K562 (cell line): ENCODE data around the gene ATL3. TPM values are rescaled to one million over a fixed set of nuclear protein-coding genes. Genes with fewer than 3 reads are reported as not detected.

Source experiments
- ATAC-seq: fragments of 200-7000 bp; cut with Tn5 transposase; 3 replicates; pipeline ENCODE4 v1.9.1; 2020; ENCODE audit warnings: moderate library complexity
- BruUV-seq: library from RNA; stranded (reverse); fragments of 400-500 nt; replicated peaks from 2 replicates; lab custom pipeline; 2021; lab: Mats Ljungman, UMichigan
- CTCF ChIA-PET: fragments of 300-600 bp; formaldehyde crosslinking; extraction: SDS; loops from one replicate; lab custom pipeline; 2021; ENCODE audit warnings: low intra/inter-chr PET ratio; lab: Yijun Ruan, JAX
- POLR2A ChIA-PET: fragments of 300-600, 350-650 bp; sonication (Branson Sonifier 250); formaldehyde crosslinking; extraction: SDS; loops from one replicate; lab custom pipeline; 2021; ENCODE audit warnings: antibody characterized with exemption, inconsistent platforms; lab: Yijun Ruan, JAX
- DNase-seq, 4 experiments: peaks; one replicate each; pipeline versions ENCODE4 v3.0.0 to v3.0.0-alpha.2; 2011 to 2018; ENCODE audit warnings: low spot score in 3 of 4, mixed read lengths in 3 of 4; ENCODE audit errors: extremely low read depth in 1 of 4
- FAIRE-seq: peaks from 2 replicates; lab custom pipeline; 2011; peaks lifted over from hg19 to GRCh38; lab: Jason Lieb, UNC
- H2AFZ ChIP-seq: 2 replicates; pipeline ENCODE4 v1.6.0; 2011; ENCODE audit warnings: low read depth, low read length, control low read depth, inconsistent platforms
- H3K27ac ChIP-seq: fragments of 200-600 bp; 3 replicates; pipeline ENCODE4 v1.8.0; 2011; ENCODE audit warnings: low read depth, mild to moderate bottlenecking, control low read depth, inconsistent platforms, low read length, moderate library complexity, mixed read lengths; ENCODE audit errors: extremely low read depth
- H3K27me3 ChIP-seq, 2 experiments: fragments of 300-600 bp in 1 of 2; 2 replicates in 1 of 2; 3 replicates in 1 of 2; pipeline versions ENCODE4 v1.6.0 to v1.8.0; 2011; ENCODE audit warnings: inconsistent platforms in 2 of 2, low read length in 2 of 2, mild to moderate bottlenecking in 1 of 2, mixed read lengths in 1 of 2, moderate library complexity in 1 of 2; ENCODE audit not compliant: control insufficient read depth in 2 of 2, insufficient read depth in 2 of 2
- H3K36me3 ChIP-seq: fragments of 300-600 bp; 3 replicates; pipeline ENCODE4 v1.8.0; 2011; ENCODE audit warnings: mild to moderate bottlenecking, low read length, inconsistent platforms; ENCODE audit not compliant: control insufficient read depth, insufficient read depth
- H3K4me1 ChIP-seq, 2 experiments: fragments of 200-600 bp in 1 of 2; replicated peaks in 1 of 2; 2 replicates in 1 of 2; 3 replicates in 1 of 2; pipeline versions ENCODE4 v1.5.1 to v1.8.0; 2011; ENCODE audit warnings: inconsistent platforms in 2 of 2, low read length in 2 of 2, mild to moderate bottlenecking in 1 of 2, mixed read lengths in 1 of 2, moderate library complexity in 1 of 2; ENCODE audit not compliant: control insufficient read depth in 2 of 2, insufficient read depth in 2 of 2
- H3K4me2 ChIP-seq: 2 replicates; pipeline ENCODE4 v1.6.1; 2011; ENCODE audit warnings: low read length, control low read depth, inconsistent platforms, mixed read lengths; ENCODE audit not compliant: insufficient read depth
- H3K4me3 ChIP-seq: fragments of 200-600 bp; sonication (generic), shearing (Covaris generic); 2 replicates; pipeline ENCODE4 v1.5.1; 2016; ENCODE audit warnings: control low read depth, inconsistent platforms
- H3K79me2 ChIP-seq: fragments of 200-600 bp; 3 replicates; pipeline ENCODE4 v1.8.0; 2011; ENCODE audit warnings: low read length, inconsistent platforms; ENCODE audit not compliant: control insufficient read depth, insufficient read depth
- H3K9ac ChIP-seq, 2 experiments: 2 replicates each; pipeline versions ENCODE4 v1.6.0 to v1.6.1; 2011; ENCODE audit warnings: low read depth in 2 of 2, low read length in 2 of 2, control low read depth in 1 of 2, inconsistent platforms in 1 of 2, mild to moderate bottlenecking in 1 of 2, mixed read lengths in 1 of 2; ENCODE audit not compliant: insufficient read depth in 1 of 2
- H3K9me1 ChIP-seq: one replicate; pipeline ENCODE4 v1.6.0; 2011; ENCODE audit warnings: inconsistent platforms, mild to moderate bottlenecking, low read length, moderate library complexity; ENCODE audit not compliant: control insufficient read depth, insufficient read depth
- H3K9me3 ChIP-seq: replicated peaks from 2 replicates; pipeline ENCODE4 v1.5.1; 2011; ENCODE audit warnings: low read depth, low read length, inconsistent platforms; ENCODE audit not compliant: control insufficient read depth, insufficient read depth
- H4K20me1 ChIP-seq: replicated peaks from 2 replicates; pipeline ENCODE4 v1.6.1; 2011; ENCODE audit warnings: low read length, inconsistent platforms, mixed read lengths; ENCODE audit not compliant: control insufficient read depth, insufficient read depth
- ARNT ChIP-seq, 2 experiments: fragments of 450-650 bp; IDR thresholded peaks; 2 replicates each; pipeline ENCODE4 v1.6.1; 2016; ENCODE audit warnings: mild to moderate bottlenecking in 1 of 2
- CBX3 ChIP-seq, 2 experiments: IDR thresholded peaks; 1 replicate in 1 of 2; 2 replicates in 1 of 2; pipeline ENCODE4 v1.6.1; 2012; ENCODE audit warnings: inconsistent platforms in 2 of 2, low read length in 2 of 2, borderline replicate concordance in 1 of 2, control low read depth in 1 of 2
- CEBPG ChIP-seq, 3 experiments: fragments of 200-800 bp in 1 of 3; sonication (Bioruptor generic) in 1 of 3; sonication (generic) in 1 of 3; formaldehyde crosslinking in 1 of 3; IDR thresholded peaks in 2 of 3; conservative IDR thresholded peaks in 1 of 3; 2 replicates each; pipeline versions ENCODE4 v1.6.1 to v1.8.0; 2016 to 2022; ENCODE audit warnings: missing compliant biosample characterization in 2 of 3, missing genetic modification characterization in 2 of 3, mild to moderate bottlenecking in 1 of 3, missing genetic modification reagents in 1 of 3
- COPS2 ChIP-seq: fragments of 450-650 bp; conservative IDR thresholded peaks from 2 replicates; pipeline ENCODE4 v1.6.1; 2016; ENCODE audit warnings: mild to moderate bottlenecking, moderate library complexity
- E2F3 ChIP-seq: fragments of 250-450 bp; sonication (Bioruptor Pico); IDR thresholded peaks from 2 replicates; pipeline ENCODE4 v1.4.0; 2020; ENCODE audit warnings: mild to moderate bottlenecking
- EGR1 ChIP-seq: fragments of 450-650 bp; conservative IDR thresholded peaks from 2 replicates; pipeline ENCODE4 v1.6.1; 2017; ENCODE audit warnings: mild to moderate bottlenecking
- ELF1 ChIP-seq: fragments of 200-800 bp; sonication (Bioruptor generic); IDR thresholded peaks from 2 replicates; pipeline ENCODE4 v1.6.1; 2016; ENCODE audit warnings: missing genetic modification characterization, missing compliant biosample characterization
- FOXK2 ChIP-seq, 2 experiments: fragments of 450-650 bp; IDR thresholded peaks in 1 of 2; conservative IDR thresholded peaks in 1 of 2; 2 replicates each; pipeline ENCODE4 v1.6.1; 2016; ENCODE audit warnings: low read depth in 2 of 2, mild to moderate bottlenecking in 1 of 2
- KDM5B ChIP-seq: fragments of 200-600 bp; sonication (generic); IDR thresholded peaks from 2 replicates; pipeline ENCODE4 v1.6.1; 2012; ENCODE audit warnings: low read depth, mild to moderate bottlenecking, moderate library complexity, low read length, control low read depth, inconsistent platforms; ENCODE audit not compliant: insufficient replicate concordance
- NELFE ChIP-seq: IDR thresholded peaks from 2 replicates; pipeline ENCODE4 v1.6.1; 2011; ENCODE audit warnings: mild to moderate bottlenecking; ENCODE audit not compliant: insufficient read depth, insufficient read length
- NFRKB ChIP-seq: fragments of 450-650 bp; IDR thresholded peaks from 2 replicates; pipeline ENCODE4 v1.6.1; 2016; ENCODE audit warnings: low read depth
- SIN3A ChIP-seq, 2 experiments: fragments of 150-350 bp in 1 of 2; IDR thresholded peaks; 2 replicates each; pipeline ENCODE4 v1.6.1; 2011 to 2016; ENCODE audit warnings: borderline replicate concordance in 2 of 2, low read depth in 2 of 2, low read length in 2 of 2, mild to moderate bottlenecking in 2 of 2, moderate library complexity in 2 of 2; ENCODE audit not compliant: control insufficient read depth in 1 of 2
- ZBTB34 ChIP-seq: fragments of 250-450 bp; sonication (Bioruptor Pico); IDR thresholded peaks from 2 replicates; pipeline ENCODE4 v1.8.0; 2021; ENCODE audit warnings: mild to moderate bottlenecking, moderate library complexity
- ZBTB8A ChIP-seq: fragments of 450-650 bp; IDR thresholded peaks from 2 replicates; pipeline ENCODE4 v1.6.1; 2018; ENCODE audit warnings: mild to moderate bottlenecking, moderate library complexity; ENCODE audit not compliant: partially characterized antibody
- ZKSCAN3 ChIP-seq: fragments of 250-450 bp; sonication (Bioruptor Pico); IDR thresholded peaks from 2 replicates; pipeline ENCODE4 v1.4.0; 2020
- ZNF384 ChIP-seq: IDR thresholded peaks from 2 replicates; pipeline ENCODE4 v1.6.1; 2012; ENCODE audit warnings: low read depth, low read length, improper control_type of control experiment
- WGBS: fragments of 100-300 bp; shearing (Covaris generic); methylation state at CpG from one replicate; pipeline ENCODE4 v1.1.6; 2016; ENCODE audit warnings: low coverage, mixed read lengths; ENCODE audit not compliant: insufficient coverage; ENCODE audit errors: missing lambda C conversion rate; 5-methylcytosine and 5-hydroxymethylcytosine counted together
- in situ Hi-C: fragments of 300-500 bp; cut with MboI; formaldehyde crosslinking; loops from 4 replicates; pipeline ENCODE4 v1.15.0; 2018; ENCODE audit warnings: inconsistent platforms, mixed read lengths
- intact Hi-C: fragments of 100-400 bp; cut with micrococcal nuclease; formaldehyde crosslinking; loops from 2 replicates; pipeline ENCODE4 v1.14.2; 2022
- polyA plus RNA-seq, 8 experiments: library from polyadenylated mRNA; depleted of rRNA in 4 of 8; stranded (reverse) in 5 of 8; unstranded in 3 of 8; fragments of >200 nt; fragmentation: Nextera tagmentation in 2 of 8; fragmentation: Illumina TruSeq in 1 of 8; extraction: Ambion mirVana in 2 of 8; extraction: Trizol in 1 of 8; gene quantifications; 2 replicates each; pipeline versions ENCODE4 v1.2.1 to v1.2.3, GENCODE V29; 2011 to 2014; ENCODE audit warnings: inconsistent platforms in 1 of 8, missing spikeins in 1 of 8
- total RNA-seq, 7 experiments: library from RNA; depleted of rRNA in 6 of 7; stranded (reverse); fragments of >200 nt in 6 of 7; fragmentation: Illumina TruSeq in 2 of 7; extraction: Trizol in 2 of 7; gene quantifications; 2 replicates each; pipeline versions ENCODE4 v1.2.1 to v1.2.3, GENCODE V29; 2011 to 2021; ENCODE audit warnings: low replicate concordance in 1 of 7

Gene ATL3
- total and polyA plus RNA-seq, 9 of the 15 experiments (the other 6 are each of a cell fraction or from before 2014, with no cell fraction given): 18.2 to 39.8 (median 23.9) TPM

GRCh38 chr11:63682066-63683021, 11.2 kb upstream of the ATL3 start:
- peaks cover 9% of the 10 kb centered on the region for H4K20me1 ChIP-seq
- intact Hi-C loops (loop anchor here (5.0 kb wide), 1 partner anchor 55 kb away; no protein-coding TSS in a partner anchor), in situ Hi-C loops (no loop called here)
- H3K4me1 ChIP-seq: peaks cover 25 to 35% of the 10 kb centered on the region in 2 experiments
- no peaks in the 10 kb centered on the region for H3K9me3 ChIP-seq
- ATAC-seq (peak; percentile 31), FAIRE-seq (no peak), DNase-seq (peak; percentile 30 to 53 (median 40))
- H3K4me2 ChIP-seq: peak overlapping the region; percentile 96
- BruUV-seq: no TSS peak
- peaks cover 59% of the 10 kb centered on the region for H3K79me2 ChIP-seq
- H3K4me3 ChIP-seq: peak overlapping the region; percentile 94
- peak overlapping the region; percentile 94 for H3K27ac ChIP-seq
- peaks cover 14% of the 10 kb centered on the region; the same call in 1 of the 3 replicates for H3K36me3 ChIP-seq
- H3K27me3 ChIP-seq: no peaks in the 10 kb centered on the region
- ChIA-PET POLR2A (interaction anchor here (0.6 to 5.9 kb wide), 14 partner anchors 8 to 1109 kb away, joined by 3 to 46 read pairs (median 5); partner anchors contain the start of genes ATL3 and EEF1G), CTCF (no interaction called here)
- no peaks in the 10 kb centered on the region for H3K9me1 ChIP-seq
- peak overlapping the region; percentile 84 to 97 for H3K9ac ChIP-seq
- under 1% methylated on average over 19 of the region's 19 CpGs for WGBS
- H2AFZ ChIP-seq: peak overlapping the region; percentile 89
- TF ChIP-seq KDM5B (peak; percentile 25), CBX3 (IDR thresholded peaks at IDR 0.05; ENCODE audit: borderline replicate concordance in 1 of 2, low read length in 2 of 2) (no peak), NELFE (no peak), SIN3A (IDR thresholded peaks at IDR 0.05; ENCODE audit: borderline replicate concordance in 2 of 2, control insufficient read depth in 1 of 2, low read depth in 2 of 2, low read length in 2 of 2) (peak in 1 of 2 experiments; percentile 28; a peak in 1 of 4 replicates), ZKSCAN3 (no peak), FOXK2 (conservative IDR thresholded peaks at IDR 0.05 in 1 of 2, IDR thresholded peaks at IDR 0.05 in 1 of 2; ENCODE audit: low read depth in 2 of 2) (peak; percentile 72 to 82; a peak in 3 of 4 replicates), ARNT (IDR thresholded peaks at IDR 0.05) (no peak), ZBTB8A (no peak), ZBTB34 (CRISPR knock-in tag) (no peak), E2F3 (no peak), ELF1 (no peak), CEBPG (CRISPR knock-in tag; IDR thresholded peaks at IDR 0.05) (peak; percentile 21; the same call in 1 of the 2 replicates), CEBPG (tag; conservative IDR thresholded peaks at IDR 0.05 in 1 of 2, IDR thresholded peaks at IDR 0.05 in 1 of 2) (no peak), EGR1 (no peak), ZNF384 (no peak), COPS2 (no peak), NFRKB (no peak)
